Glutamatergic neuron (in vitro differentiated cells): ENCODE data around the gene SLC13A3. TPM values are rescaled to one million over a fixed set of nuclear protein-coding genes. Genes with fewer than 3 reads are reported as not detected.

Source experiments
- DNase-seq: peaks from one replicate; pipeline ENCODE4 v3.0.0; 2022
- H3K27ac Mint-ChIP-seq: one replicate; pipeline ENCODE4 v1.8.0; 2020; ENCODE audit warnings: mild to moderate bottlenecking, mixed read lengths, inconsistent platforms; ENCODE audit not compliant: unreplicated experiment
- H3K27me3 Mint-ChIP-seq: one replicate; pipeline ENCODE4 v1.8.0; 2020; ENCODE audit warnings: mild to moderate bottlenecking, moderate library complexity, mixed read lengths, inconsistent platforms; ENCODE audit not compliant: unreplicated experiment
- H3K36me3 Mint-ChIP-seq: one replicate; pipeline ENCODE4 v1.8.0; 2020; ENCODE audit warnings: mild to moderate bottlenecking, mixed read lengths, inconsistent platforms; ENCODE audit not compliant: unreplicated experiment
- H3K4me1 Mint-ChIP-seq: one replicate; pipeline ENCODE4 v1.8.0; 2020; ENCODE audit warnings: mild to moderate bottlenecking, low read depth, mixed read lengths, inconsistent platforms; ENCODE audit not compliant: unreplicated experiment
- H3K4me3 Mint-ChIP-seq: one replicate; pipeline ENCODE4 v1.8.0; 2020; ENCODE audit warnings: mild to moderate bottlenecking, mixed read lengths, inconsistent platforms; ENCODE audit not compliant: unreplicated experiment
- H3K9me3 Mint-ChIP-seq: one replicate; pipeline ENCODE4 v1.8.0; 2020; ENCODE audit warnings: mild to moderate bottlenecking, moderate library complexity, mixed read lengths, inconsistent platforms; ENCODE audit not compliant: unreplicated experiment
- total RNA-seq: library from RNA; stranded (reverse); fragmentation: NEBNext Ultra II Directional; extraction: Animal tissue kit (Norgen Biotek cat#: 25700); gene quantifications from one replicate; pipeline ENCODE4 v1.2.1, GENCODE V29; 2021; ENCODE audit not compliant: unreplicated experiment
- TF ChIP-seq, protein P1 (sequence below): fragments of 200-600 bp; sonication (generic); IDR thresholded peaks from one replicate; pipeline ENCODE4 v1.5.0; 2021; ENCODE audit not compliant: partially characterized antibody, unreplicated experiment

The SLC13A3 gene
- total RNA-seq, 1 donor from 2014 or later: 5.8 TPM

GRCh38 chr20:46625875-46626373, 25.3 kb downstream of the SLC13A3 start:
- TF ChIP-seq, protein P1, sequence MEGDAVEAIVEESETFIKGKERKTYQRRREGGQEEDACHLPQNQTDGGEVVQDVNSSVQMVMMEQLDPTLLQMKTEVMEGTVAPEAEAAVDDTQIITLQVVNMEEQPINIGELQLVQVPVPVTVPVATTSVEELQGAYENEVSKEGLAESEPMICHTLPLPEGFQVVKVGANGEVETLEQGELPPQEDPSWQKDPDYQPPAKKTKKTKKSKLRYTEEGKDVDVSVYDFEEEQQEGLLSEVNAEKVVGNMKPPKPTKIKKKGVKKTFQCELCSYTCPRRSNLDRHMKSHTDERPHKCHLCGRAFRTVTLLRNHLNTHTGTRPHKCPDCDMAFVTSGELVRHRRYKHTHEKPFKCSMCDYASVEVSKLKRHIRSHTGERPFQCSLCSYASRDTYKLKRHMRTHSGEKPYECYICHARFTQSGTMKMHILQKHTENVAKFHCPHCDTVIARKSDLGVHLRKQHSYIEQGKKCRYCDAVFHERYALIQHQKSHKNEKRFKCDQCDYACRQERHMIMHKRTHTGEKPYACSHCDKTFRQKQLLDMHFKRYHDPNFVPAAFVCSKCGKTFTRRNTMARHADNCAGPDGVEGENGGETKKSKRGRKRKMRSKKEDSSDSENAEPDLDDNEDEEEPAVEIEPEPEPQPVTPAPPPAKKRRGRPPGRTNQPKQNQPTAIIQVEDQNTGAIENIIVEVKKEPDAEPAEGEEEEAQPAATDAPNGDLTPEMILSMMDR: no peak
- peaks cover 2% of the 10 kb centered on the region for H3K27me3 Mint-ChIP-seq
- no peak overlapping the region for H3K27ac Mint-ChIP-seq
- no peaks in the 10 kb centered on the region for H3K9me3 Mint-ChIP-seq
- peaks cover 19% of the 10 kb centered on the region for H3K36me3 Mint-ChIP-seq
- H3K4me1 Mint-ChIP-seq: peaks cover 4% of the 10 kb centered on the region
- DNase-seq: no peak
- no peak overlapping the region for H3K4me3 Mint-ChIP-seq

- Mint-ChIP-seq H3K4me3 (no peak overlapping the region), H3K27me3 (peaks cover 2% of the 10 kb centered on the region), H3K4me1 (peaks cover 4% of the 10 kb centered on the region), H3K27ac (no peak overlapping the region), H3K9me3 (no peaks in the 10 kb centered on the region), H3K36me3 (peaks cover 15% of the 10 kb centered on the region)
- TF ChIP-seq, protein P1: no peak
- DNase-seq: no peak
These were observed 26.3 kb downstream of the SLC13A3 start for GRCh38 chr20:46624946-46625345.

GRCh38 chr20:46622165-46622564, 29.1 kb downstream of the SLC13A3 start:
- no peak overlapping the region for H3K4me3 Mint-ChIP-seq
- TF ChIP-seq, protein P1: no peak

GRCh38 chr20:46621492-46621891, 29.8 kb downstream of the SLC13A3 start:
- Mint-ChIP-seq H3K4me1 (no peaks in the 10 kb centered on the region), H3K27me3 (peaks cover 2% of the 10 kb centered on the region), H3K36me3 (peaks cover 7% of the 10 kb centered on the region), H3K9me3 (no peaks in the 10 kb centered on the region), H3K4me3 (no peak overlapping the region), H3K27ac (no peak overlapping the region)
- TF ChIP-seq, protein P1: no peak
- DNase-seq: no peak

More at GRCh38 chr20:46622165-46622564, 29.1 kb downstream of the SLC13A3 start:
- Mint-ChIP-seq H3K4me1 (peaks cover 4% of the 10 kb centered on the region), H3K27ac (no peak overlapping the region), H3K36me3 (peaks cover 7% of the 10 kb centered on the region), H3K9me3 (no peaks in the 10 kb centered on the region), H3K27me3 (peaks cover 2% of the 10 kb centered on the region)
- DNase-seq: no peak

DNA sequence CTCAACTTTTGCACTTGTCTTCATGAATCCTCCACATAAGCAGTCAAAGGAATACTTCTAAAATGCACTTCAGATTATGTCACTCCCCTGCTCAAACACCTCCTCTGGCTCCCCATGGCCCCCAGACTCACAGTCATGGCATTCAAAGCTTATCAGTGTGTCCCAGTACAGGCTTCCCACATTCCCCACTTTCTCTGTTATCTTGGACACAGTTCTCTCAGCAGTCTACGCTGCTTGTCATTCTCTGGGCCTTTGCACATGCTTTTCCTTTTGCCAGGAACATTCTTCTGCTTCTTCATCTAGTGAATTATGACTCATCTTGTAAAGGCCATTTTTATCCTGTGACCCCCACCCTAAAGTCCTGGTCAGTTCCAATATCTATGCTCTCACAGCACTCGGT, 31.8 kb downstream of the SLC13A3 start:
- TF ChIP-seq, protein P1: no peak
- Mint-ChIP-seq H3K9me3 (no peaks in the 10 kb centered on the region), H3K4me1 (no peaks in the 10 kb centered on the region), H3K27me3 (peaks cover 2% of the 10 kb centered on the region), H3K27ac (no peak overlapping the region), H3K36me3 (peaks cover 7% of the 10 kb centered on the region), H3K4me3 (no peak overlapping the region)
- no peak for DNase-seq
